NCI-H187 (cell line): ENCODE data around the gene TEX44.
A peak's percentile ranks its signal among the peaks of the same experiment; 100 is the strongest.

Source experiments
- DNase-seq, 2 experiments: peaks; one replicate each; lab custom pipeline; 2025; lab: John Stamatoyannopoulos, UW

TEX44 gene

GRCh38 chr2:231605607-231606091 is 13.0 kb downstream of the TEX44 start:
- peak in 1 of 2 experiments; percentile 6 for DNase-seq

- DNase-seq: no peak
Measured at GRCh38 chr2:231606941-231607340, 14.3 kb downstream of the TEX44 start.

- DNase-seq: no peak
Measured at GRCh38 chr2:231611273-231612108, 18.8 kb downstream of the TEX44 start.

GRCh38 chr2:231612109-231612455 is 19.4 kb downstream of the TEX44 start:
- no peak for DNase-seq

GRCh38 chr2:231612456-231613330 is 20.0 kb downstream of the TEX44 start:
- peak; percentile 25 to 46 for DNase-seq

GRCh38 chr2:231613331-231613662 is 20.6 kb downstream of the TEX44 start:
- DNase-seq: no peak

- peak; percentile 24 to 31 for DNase-seq
Measured at GRCh38 chr2:231613663-231614558, 21.2 kb downstream of the TEX44 start.

- DNase-seq: no peak
Measured at GRCh38 chr2:231614559-231615057, 21.9 kb downstream of the TEX44 start.

GRCh38 chr2:231615058-231615671 is 22.5 kb downstream of the TEX44 start:
- no peak for DNase-seq

GRCh38 chr2:231616296-231616695 is 23.6 kb downstream of the TEX44 start:
- DNase-seq: no peak

- no peak for DNase-seq
Measured at GRCh38 chr2:231617059-231617926, 24.6 kb downstream of the TEX44 start.

- no peak for DNase-seq
Measured at GRCh38 chr2:231621051-231621879, 28.6 kb downstream of the TEX44 start.

- DNase-seq: no peak
Measured at GRCh38 chr2:231622963-231623362, 30.3 kb downstream of the TEX44 start.

GRCh38 chr2:231626449-231626848 is 33.8 kb downstream of the TEX44 start:
- no peak for DNase-seq

- no peak for DNase-seq
Measured at GRCh38 chr2:231627384-231628120, 34.9 kb downstream of the TEX44 start.

- no peak for DNase-seq
Measured at GRCh38 chr2:231632559-231633142, 40.0 kb downstream of the TEX44 start.

GRCh38 chr2:231633241-231633976 is 40.7 kb downstream of the TEX44 start:
- no peak for DNase-seq

- DNase-seq: no peak
Measured at GRCh38 chr2:231634412-231634811, 41.7 kb downstream of the TEX44 start.
